GM19372 (cell line): ENCODE measurements around the gene KLHDC4.

Experiments used
- ATAC-seq: cut with Tn5 transposase; IDR thresholded peaks from one replicate; pipeline ENCODE4 v1.9.1; 2021; ENCODE audit warnings: mild to moderate bottlenecking, low read depth, moderate library complexity; ENCODE audit not compliant: unreplicated experiment

The KLHDC4 gene

GRCh38 chr16:87666919-87667318 is 98.9 kb downstream of the KLHDC4 start:
- ATAC-seq, result no peak

- no peak for ATAC-seq
Observed at GRCh38 chr16:87665193-87665592, 100.6 kb downstream of the KLHDC4 start.

GRCh38 chr16:87664792-87665191 is 101.0 kb downstream of the KLHDC4 start:
- no peak for ATAC-seq

GRCh38 chr16:87662254-87663204 is 103.3 kb downstream of the KLHDC4 start:
- ATAC-seq, result no peak

- no peak for ATAC-seq
Observed at GRCh38 chr16:87661561-87661960, 104.2 kb downstream of the KLHDC4 start.

GRCh38 chr16:87658564-87659225 is 107.1 kb downstream of the KLHDC4 start:
- no peak for ATAC-seq
